ENCODE data around the gene HPSE2.

HPSE2 gene

DNA sequence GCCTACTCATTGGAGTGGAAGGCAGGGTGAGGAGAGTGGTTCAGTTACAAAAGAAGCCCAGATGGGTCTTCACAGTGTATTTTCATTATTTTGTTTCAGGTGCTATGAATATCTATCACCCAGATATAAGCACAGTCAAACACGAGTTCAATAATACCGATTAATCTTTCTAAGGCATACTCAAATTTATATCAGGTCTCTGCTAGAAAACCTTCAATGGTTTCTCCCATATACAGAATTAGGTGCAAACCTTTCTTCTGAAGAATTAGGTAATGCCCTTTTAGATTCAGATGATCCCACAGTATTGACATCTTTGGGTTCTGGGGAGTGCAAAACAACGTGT is 774.2 kb downstream of the HPSE2 start:
- no peak for DNase-seq (ENCODE audit: low read depth)

DNA sequence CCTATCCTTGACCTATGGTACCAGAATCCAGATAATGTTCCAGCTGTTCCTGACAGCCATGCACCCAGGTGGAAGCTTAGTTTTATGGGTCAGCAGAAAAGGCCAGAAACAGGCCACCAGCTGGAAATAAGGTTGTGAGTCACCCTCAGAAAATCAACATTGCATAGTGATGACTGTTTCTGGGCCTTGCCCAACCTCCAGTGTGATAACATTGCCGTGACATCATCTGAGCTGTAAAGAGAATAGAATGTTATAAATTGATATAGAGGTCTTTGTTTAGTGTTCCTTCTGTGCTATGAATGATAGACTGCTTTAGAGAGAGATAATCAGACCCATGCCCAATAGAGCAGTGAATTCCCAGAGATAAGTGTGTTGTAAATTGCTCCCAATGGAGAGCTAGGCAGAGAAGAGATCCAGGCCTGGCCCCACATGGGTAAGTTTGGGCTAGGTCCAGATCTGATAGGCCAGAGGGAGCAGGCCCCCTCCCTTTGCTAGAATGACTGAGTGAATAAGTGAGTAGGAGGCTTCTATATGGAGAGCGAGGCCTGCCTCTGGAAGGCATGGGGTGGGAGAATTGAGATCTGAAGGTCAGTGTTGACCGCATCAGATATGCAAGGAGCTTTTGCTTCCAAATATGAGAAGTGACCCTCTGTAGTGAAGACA is 774.7 kb downstream of the HPSE2 start:
- no peak for DNase-seq (ENCODE audit: low read depth)

- no peak for DNase-seq (ENCODE audit: low read depth)
Observed at GRCh38 chr10:98458809-98459784, 776.6 kb downstream of the HPSE2 start.

DNA sequence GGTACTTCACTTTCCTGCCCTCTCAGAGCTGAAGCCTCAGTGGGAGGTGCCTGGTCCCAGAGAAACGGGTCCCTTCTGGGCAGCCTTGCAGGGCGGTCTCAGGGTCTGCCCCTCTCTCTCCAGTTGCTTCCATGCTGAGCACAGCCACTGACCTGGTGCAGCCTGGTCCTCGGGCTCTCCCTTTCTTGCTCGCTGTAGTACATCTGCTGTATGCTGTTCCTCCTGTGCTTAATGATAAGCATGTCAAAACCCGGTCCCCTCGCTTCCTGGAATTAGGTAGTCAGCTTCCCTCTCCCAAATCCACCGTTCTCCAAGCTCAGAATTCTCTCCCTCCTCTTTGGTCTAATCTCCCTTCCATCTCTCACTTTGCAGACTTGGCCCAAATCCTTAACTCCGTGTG is 777.9 kb downstream of the HPSE2 start:
- no peak for DNase-seq (ENCODE audit: low read depth)

DNA sequence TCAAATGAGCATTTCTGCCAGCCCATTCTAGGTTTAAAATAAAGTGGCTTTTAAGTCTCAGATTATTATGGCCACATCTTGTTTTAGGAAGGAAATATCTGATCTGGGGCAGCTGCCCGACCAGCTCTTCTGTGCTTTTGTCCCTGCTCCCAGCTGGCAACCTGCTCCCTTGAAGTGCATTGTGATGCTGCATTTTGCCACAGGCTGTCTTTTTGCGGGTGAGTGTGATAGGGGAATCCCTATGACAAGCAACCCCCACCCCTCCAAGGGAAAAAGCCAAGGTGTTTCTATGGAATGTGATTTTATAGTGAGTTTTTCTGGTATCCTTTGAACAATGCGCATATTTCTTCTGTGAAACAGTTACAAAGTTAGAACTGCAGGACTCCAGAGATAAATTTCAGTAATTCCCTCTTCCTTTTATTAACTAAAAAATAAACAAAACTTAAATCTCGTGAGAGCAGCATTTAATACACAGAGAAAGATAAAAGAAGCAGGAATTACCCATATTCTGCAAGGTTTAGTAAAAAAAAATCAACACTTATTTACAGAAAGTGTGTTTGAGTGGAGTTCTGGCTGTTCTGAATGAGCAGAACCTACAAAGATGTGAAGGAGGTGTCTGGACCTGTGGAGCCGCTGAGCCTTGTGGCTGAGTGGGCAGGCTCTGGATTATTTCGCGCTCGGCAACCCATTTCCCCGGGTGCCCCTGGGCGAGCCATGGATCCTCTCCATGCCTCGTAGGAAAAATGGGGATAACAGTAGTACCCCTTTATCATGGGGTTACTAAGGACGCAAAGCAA is 778.8 kb downstream of the HPSE2 start:
- no peak for DNase-seq (ENCODE audit: low read depth)

GRCh38 chr10:98456043-98456570 is 779.5 kb downstream of the HPSE2 start:
- DNase-seq (ENCODE audit: low read depth) = no peak

GRCh38 chr10:98453729-98454128 is 781.9 kb downstream of the HPSE2 start:
- no peak for DNase-seq (ENCODE audit: low read depth)

DNA sequence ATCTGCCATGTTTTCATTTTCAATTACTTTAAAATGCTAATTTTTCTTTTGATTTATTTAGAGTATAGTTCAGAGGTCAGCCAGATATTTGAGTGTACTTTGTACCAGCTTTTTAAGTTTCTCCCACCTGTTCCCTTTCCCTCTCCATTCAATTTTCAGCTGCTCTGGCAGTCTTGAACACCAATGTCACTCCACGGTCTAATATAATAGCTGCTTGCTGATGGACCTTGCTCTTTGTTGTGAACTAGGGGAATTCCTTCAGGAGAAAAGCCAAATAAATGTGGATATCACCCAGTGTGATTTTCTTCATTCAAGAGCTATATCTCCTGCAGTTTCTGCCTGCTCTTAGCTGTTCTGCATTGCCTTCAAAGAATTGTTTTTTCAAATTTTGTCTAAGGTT is 785.0 kb downstream of the HPSE2 start:
- no peak for DNase-seq (ENCODE audit: low read depth)

DNA sequence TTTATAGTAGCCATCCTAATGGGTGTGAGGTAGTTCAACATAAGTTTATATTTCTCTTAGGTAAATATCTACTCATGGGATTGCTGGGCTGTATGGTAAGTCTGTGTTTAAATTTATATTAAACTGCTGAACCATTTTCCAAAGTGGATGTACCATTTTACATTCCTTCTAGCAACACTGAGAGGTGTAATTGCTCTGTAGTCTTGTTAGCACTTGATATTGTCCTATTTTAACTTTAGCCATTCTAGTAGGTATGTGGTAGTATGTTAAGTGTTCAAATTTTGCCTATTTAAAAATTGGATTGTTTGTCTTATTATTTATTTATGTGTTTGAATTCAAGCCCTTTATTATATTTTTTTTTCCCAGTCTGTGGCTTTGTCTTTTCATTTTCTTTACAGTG is 786.4 kb downstream of the HPSE2 start:
- DNase-seq (ENCODE audit: low read depth) = no peak

DNA sequence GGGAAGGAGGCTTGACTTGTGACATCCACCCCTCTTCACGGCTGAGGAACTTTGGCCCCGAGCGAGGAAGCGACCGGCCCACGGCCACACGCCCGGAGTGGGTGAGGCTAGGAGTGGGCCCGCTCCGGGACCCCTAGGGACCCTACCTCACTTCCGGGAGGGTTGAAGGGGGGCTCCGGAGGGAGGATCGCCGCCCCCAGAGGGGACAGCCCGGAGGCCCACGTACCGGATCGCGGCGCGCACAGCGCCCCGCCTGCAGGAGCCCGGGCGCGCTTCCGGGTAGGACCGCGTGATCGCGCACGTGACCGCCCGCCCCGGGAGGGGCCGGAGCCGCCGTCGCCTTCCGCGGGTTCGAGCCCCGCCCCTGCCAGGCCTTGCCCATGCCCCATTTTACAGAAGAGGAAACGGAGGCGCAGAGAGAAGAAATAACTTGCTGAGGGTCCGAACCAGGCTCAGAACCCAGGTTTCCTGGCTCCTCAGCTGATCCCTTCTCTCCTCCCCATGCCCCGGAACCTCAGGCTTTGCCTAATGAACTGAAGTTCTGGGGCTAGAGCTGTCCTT is 788.9 kb downstream of the HPSE2 start, which contains the start of gene HPS1:
Gene HPS1 (minus strand): TSS at position 275 of the 561 bp plus-strand sequence. CDS start 3,695 bp downstream, outside the sequence.
- DNase-seq (ENCODE audit: low read depth) = peak; percentile 76

DNA sequence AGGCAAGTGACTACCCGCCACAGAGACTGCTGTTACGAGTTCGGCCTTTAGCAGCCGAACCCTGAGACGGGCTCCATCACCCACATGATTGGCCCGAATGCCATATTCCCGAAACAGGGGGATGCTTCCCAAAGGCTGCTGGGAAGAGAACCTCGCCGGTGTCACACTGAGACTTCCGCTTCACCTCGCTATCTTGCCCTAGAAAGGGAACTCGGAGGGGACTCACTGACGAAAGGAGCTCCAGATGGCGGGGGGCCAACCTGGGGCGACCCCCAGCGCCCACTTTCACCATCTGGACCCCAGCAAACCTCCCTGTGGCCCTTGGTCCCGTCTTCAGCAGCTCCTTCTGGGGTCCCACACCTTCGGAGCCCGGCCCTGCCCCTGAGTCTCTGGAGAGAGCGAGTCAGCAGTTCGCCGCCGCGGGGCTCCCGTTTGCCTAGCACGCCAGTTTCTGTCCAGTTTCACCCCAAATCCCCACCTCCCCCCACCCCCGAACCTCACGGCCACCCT is 789.4 kb downstream of the HPSE2 start:
- peak; percentile 20 for DNase-seq (ENCODE audit: low read depth)

DNA sequence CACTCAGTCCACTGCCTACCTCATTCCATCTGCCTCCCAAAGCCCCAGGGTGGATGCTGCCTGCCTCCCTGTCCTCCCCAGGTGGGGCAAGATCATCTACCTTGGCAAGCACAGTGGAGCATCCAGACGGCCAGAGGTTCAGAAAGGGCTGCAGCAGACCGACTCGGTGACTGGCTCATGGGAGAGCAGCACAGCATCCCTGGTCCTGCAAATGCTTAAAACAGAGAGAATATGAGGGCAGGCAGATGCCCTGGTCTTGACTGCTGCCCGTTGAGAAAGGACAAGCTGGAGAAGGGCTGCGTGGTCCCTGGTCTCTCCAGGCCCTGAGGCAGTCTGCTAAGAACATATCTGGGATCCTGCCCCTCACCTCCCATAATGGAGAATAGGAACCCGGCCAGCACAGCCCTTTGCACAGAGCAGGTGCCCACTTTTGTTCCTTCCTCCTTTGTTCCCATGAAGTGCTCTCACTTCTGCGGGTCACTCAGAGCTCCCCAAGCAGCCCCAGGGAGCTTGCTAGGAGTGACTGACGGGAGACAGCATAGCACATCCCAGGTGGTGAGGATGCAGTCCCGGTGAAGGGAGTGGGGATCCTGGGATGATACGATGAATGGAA is 790.3 kb downstream of the HPSE2 start:
- DNase-seq (ENCODE audit: low read depth) = no peak

- no peak for DNase-seq (ENCODE audit: low read depth)
Observed at GRCh38 chr10:98444314-98445006, 791.2 kb downstream of the HPSE2 start.

DNA sequence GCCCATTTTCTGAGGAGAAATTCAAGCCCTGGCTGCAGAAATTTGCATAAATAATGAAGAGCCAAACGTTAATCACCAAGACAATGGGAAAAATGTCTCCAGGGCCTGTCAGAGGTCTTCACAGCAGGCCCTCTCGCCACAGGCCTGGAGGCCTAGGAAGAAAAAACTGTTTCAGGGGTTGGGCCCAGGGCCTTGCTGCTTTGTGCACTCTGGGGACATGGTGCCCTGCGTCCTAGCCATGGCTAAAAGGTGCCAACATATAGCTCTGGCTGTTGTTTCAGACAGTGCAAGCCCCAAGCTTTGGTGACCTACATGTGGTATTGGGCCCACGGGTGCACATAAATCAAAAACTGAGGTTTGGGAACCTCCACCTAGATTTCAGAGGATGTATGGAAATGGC is 796.9 kb downstream of the HPSE2 start:
- DNase-seq (ENCODE audit: low read depth) = no peak

- DNase-seq (ENCODE audit: low read depth) = no peak
Observed at GRCh38 chr10:98436704-98437103, 798.9 kb downstream of the HPSE2 start.

DNA sequence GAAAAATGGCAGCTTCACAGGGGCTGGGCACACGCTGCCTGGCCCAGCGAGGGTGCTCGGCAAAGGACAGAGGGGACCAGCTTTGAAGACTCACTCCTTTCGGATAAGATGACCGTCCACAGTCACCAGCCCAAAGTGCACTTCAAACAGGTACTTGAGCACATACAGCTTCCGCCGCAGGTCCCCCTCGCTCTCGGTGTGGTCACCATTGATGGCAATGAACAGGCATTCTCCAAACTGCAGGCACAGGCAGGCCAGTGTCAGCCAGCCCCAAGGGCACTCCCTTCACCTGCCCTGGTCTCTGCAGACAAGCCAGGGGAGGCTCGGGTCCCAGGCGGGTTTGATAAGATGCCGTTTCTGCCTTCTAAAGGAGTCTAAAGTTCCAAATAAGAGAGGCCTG is 800.5 kb downstream of the HPSE2 start:
- DNase-seq (ENCODE audit: low read depth) = no peak

- no peak for DNase-seq (ENCODE audit: low read depth)
Observed at GRCh38 chr10:98433881-98434732, 801.5 kb downstream of the HPSE2 start.

- DNase-seq (ENCODE audit: low read depth) = no peak
Observed at GRCh38 chr10:98433371-98433770, 802.3 kb downstream of the HPSE2 start.

- DNase-seq (ENCODE audit: low read depth) = no peak
Observed at GRCh38 chr10:98432330-98432729, 803.3 kb downstream of the HPSE2 start.

GRCh38 chr10:98431016-98431415 is 804.6 kb downstream of the HPSE2 start:
- DNase-seq (ENCODE audit: low read depth) = no peak

Data from activated T-helper 9 cell treated with anti-CD3 and anti-CD28 coated beads, Interleukin-2, amount 50 U/mL, for 16 hours (primary cell).